Measurements from ENCODE around the gene GPR137. TPM values are rescaled to one million over a fixed set of nuclear protein-coding genes. Genes with fewer than 3 reads are reported as not detected.
A peak's percentile ranks its signal among the peaks of the same experiment; 100 is the strongest.
"Not testable (repeated sequence)": the region's sequence is repeated elsewhere in the genome, so short reads cannot be mapped to it uniquely, and the experiment has no call there.

The GPR137 gene
- 14.9 and 15.0 TPM in 2 replicates for total RNA-seq (2014; rRNA removed; shearing (Covaris generic); ENCODE audit: low replicate concordance)

GRCh38 chr11:64284962-64285884 is at the start of gene GPR137:
Gene GPR137, plus strand, starts transcription at chr11:64285848. Its CDS starts 677 bp downstream, at chr11:64286525.
- Histone ChIP-seq H3K9me3 (no peaks in the 10 kb centered on the region), H3K36me3 (peaks cover 18% of the 10 kb centered on the region), H3K4me3 (peak within 1 kb of the TSS; percentile 70), H3K27me3 (no peaks in the 10 kb centered on the region)
- peak; percentile 82 for DNase-seq

GRCh38 chr11:64237484-64237951 is 48.1 kb upstream of the GPR137 start:
- Histone ChIP-seq H3K27me3 (no peaks in the 10 kb centered on the region), H3K4me3 (no peak overlapping the region), H3K36me3 (peaks cover 7% of the 10 kb centered on the region), H3K9me3 (no peaks in the 10 kb centered on the region)
- no peak for DNase-seq

GRCh38 chr11:64238076-64238475 is 47.6 kb upstream of the GPR137 start:
- DNase-seq, result no peak
- H3K27me3 ChIP-seq, result no peaks in the 10 kb centered on the region
- peaks cover 12% of the 10 kb centered on the region for H3K36me3 ChIP-seq
- no peak overlapping the region for H3K4me3 ChIP-seq
- H3K9me3 ChIP-seq, result no peaks in the 10 kb centered on the region

- no peak for DNase-seq
- no peaks in the 10 kb centered on the region for H3K9me3 ChIP-seq
- H3K36me3 ChIP-seq, result peaks cover 22% of the 10 kb centered on the region
- no peak overlapping the region for H3K4me3 ChIP-seq
- H3K27me3 ChIP-seq, result no peaks in the 10 kb centered on the region
Observed at GRCh38 chr11:64238999-64239398, 46.6 kb upstream of the GPR137 start.

- Histone ChIP-seq H3K4me3 (peak overlapping the region; percentile 84), H3K9me3 (no peaks in the 10 kb centered on the region), H3K36me3 (peaks cover 27% of the 10 kb centered on the region), H3K27me3 (no peaks in the 10 kb centered on the region)
- no peak for DNase-seq
Observed at GRCh38 chr11:64239662-64240434, 45.8 kb upstream of the GPR137 start.

GRCh38 chr11:64240435-64241240 is 45.0 kb upstream of the GPR137 start, which contains the start of gene FKBP2:
Gene FKBP2, plus strand, starts transcription at chr11:64241095. Its CDS starts 1,293 bp downstream, at chr11:64242388.
- H3K9me3 ChIP-seq, result no peaks in the 10 kb centered on the region
- peak within 1 kb of the TSS; percentile 84 for H3K4me3 ChIP-seq
- peaks cover 35% of the 10 kb centered on the region for H3K36me3 ChIP-seq
- no peaks in the 10 kb centered on the region for H3K27me3 ChIP-seq
- DNase-seq, result peak; percentile 95

GRCh38 chr11:64241241-64241490 is 44.5 kb upstream of the GPR137 start:
- Histone ChIP-seq H3K4me3 (peak overlapping the region; percentile 84), H3K27me3 (no peaks in the 10 kb centered on the region), H3K36me3 (peaks cover 39% of the 10 kb centered on the region), H3K9me3 (no peaks in the 10 kb centered on the region)
- peak; percentile 97 for DNase-seq

- Histone ChIP-seq H3K36me3 (peaks cover 41% of the 10 kb centered on the region), H3K27me3 (no peaks in the 10 kb centered on the region), H3K9me3 (no peaks in the 10 kb centered on the region), H3K4me3 (peak overlapping the region; percentile 84)
- peak; percentile 69 for DNase-seq
Observed at GRCh38 chr11:64241491-64242374, 43.9 kb upstream of the GPR137 start.

- DNase-seq, result no peak
- Histone ChIP-seq H3K9me3 (no peaks in the 10 kb centered on the region), H3K36me3 (peaks cover 41% of the 10 kb centered on the region), H3K4me3 (no peak overlapping the region), H3K27me3 (no peaks in the 10 kb centered on the region)
Observed at GRCh38 chr11:64243236-64243854, 42.3 kb upstream of the GPR137 start.

GRCh38 chr11:64244107-64244506 is 41.5 kb upstream of the GPR137 start:
- Histone ChIP-seq H3K9me3 (no peaks in the 10 kb centered on the region), H3K4me3 (no peak overlapping the region), H3K36me3 (peaks cover 39% of the 10 kb centered on the region), H3K27me3 (no peaks in the 10 kb centered on the region)
- no peak for DNase-seq

GRCh38 chr11:64244966-64245365 is 40.7 kb upstream of the GPR137 start:
- Histone ChIP-seq H3K9me3 (no peaks in the 10 kb centered on the region), H3K36me3 (peaks cover 39% of the 10 kb centered on the region), H3K27me3 (no peaks in the 10 kb centered on the region), H3K4me3 (peak overlapping the region; percentile 95)
- DNase-seq, result no peak

GRCh38 chr11:64245401-64245796 is 40.2 kb upstream of the GPR137 start:
- H3K27me3 ChIP-seq, result no peaks in the 10 kb centered on the region

GRCh38 chr11:64245797-64246620 is 39.6 kb upstream of the GPR137 start:
- Histone ChIP-seq H3K4me3 (peak overlapping the region; percentile 95), H3K36me3 (peaks cover 39% of the 10 kb centered on the region), H3K9me3 (no peaks in the 10 kb centered on the region), H3K27me3 (no peaks in the 10 kb centered on the region)
- peak; percentile 98 for DNase-seq

More at GRCh38 chr11:64245401-64245796, 40.2 kb upstream of the GPR137 start:
- no peaks in the 10 kb centered on the region for H3K9me3 ChIP-seq
- H3K36me3 ChIP-seq, result peaks cover 39% of the 10 kb centered on the region
- DNase-seq, result peak; percentile 71
- peak overlapping the region; percentile 95 for H3K4me3 ChIP-seq

GRCh38 chr11:64246621-64246870 is 39.1 kb upstream of the GPR137 start:
- H3K27me3 ChIP-seq, H3K9me3 ChIP-seq, DNase-seq: not testable (repeated sequence)
- peaks cover 38% of the 10 kb centered on the region for H3K36me3 ChIP-seq
- H3K4me3 ChIP-seq, result peak overlapping the region; percentile 95
